HG03103 (cell line): ENCODE data around the gene FHL1.
"Not testable (repeated sequence)": the region's sequence is repeated elsewhere in the genome, so short reads cannot be mapped to it uniquely, and the experiment has no call there.

Source experiments
- ATAC-seq: cut with Tn5 transposase; IDR thresholded peaks from one replicate; pipeline ENCODE4 v1.9.1; 2021; ENCODE audit warnings: low read depth; ENCODE audit not compliant: unreplicated experiment

FHL1 gene

GRCh38 chrX:136146614-136147314 lies 569 bp upstream of the FHL1 start:
- ATAC-seq = no peak

GRCh38 chrX:136147976-136148375 lies 643 bp downstream of the FHL1 start:
- ATAC-seq = no peak

- ATAC-seq = no peak
These were observed 1.1 kb downstream of the FHL1 start for GRCh38 chrX:136148391-136148790.

GRCh38 chrX:136154998-136155397 lies 7.7 kb downstream of the FHL1 start:
- ATAC-seq = no peak

- ATAC-seq = no peak
These were observed 9.3 kb downstream of the FHL1 start for GRCh38 chrX:136156560-136157117.

- ATAC-seq = no peak
These were observed 9.9 kb downstream of the FHL1 start for GRCh38 chrX:136157187-136157586.

GRCh38 chrX:136158685-136159084 lies 11.4 kb downstream of the FHL1 start:
- no peak for ATAC-seq

GRCh38 chrX:136159611-136160025 lies 12.3 kb downstream of the FHL1 start:
- ATAC-seq = no peak

- ATAC-seq = no peak
These were observed 15.7 kb downstream of the FHL1 start for GRCh38 chrX:136162827-136163570.

GRCh38 chrX:136163689-136164088 lies 16.4 kb downstream of the FHL1 start:
- ATAC-seq = no peak

- no peak for ATAC-seq
These were observed 18.1 kb downstream of the FHL1 start for GRCh38 chrX:136165406-136165805.

- no peak for ATAC-seq
These were observed 19.0 kb downstream of the FHL1 start for GRCh38 chrX:136166221-136166855.

GRCh38 chrX:136167989-136168388 lies 20.7 kb downstream of the FHL1 start:
- ATAC-seq = not testable (repeated sequence)

- ATAC-seq = no peak
These were observed 21.8 kb downstream of the FHL1 start for GRCh38 chrX:136168929-136169735.

GRCh38 chrX:136170139-136170800 lies 22.9 kb downstream of the FHL1 start:
- ATAC-seq = no peak

GRCh38 chrX:136171420-136171819 lies 24.1 kb downstream of the FHL1 start:
- ATAC-seq = no peak

- no peak for ATAC-seq
These were observed 29.1 kb downstream of the FHL1 start for GRCh38 chrX:136176399-136176825.

- no peak for ATAC-seq
These were observed 31.8 kb downstream of the FHL1 start for GRCh38 chrX:136179133-136179532.

- ATAC-seq = no peak
These were observed 35.1 kb downstream of the FHL1 start for GRCh38 chrX:136182414-136182813.

- no peak for ATAC-seq
These were observed 35.8 kb downstream of the FHL1 start for GRCh38 chrX:136183172-136183571.
